Panc1 (cell line): ENCODE measurements around the gene NDUFB6. TPM values are rescaled to one million over a fixed set of nuclear protein-coding genes. Genes with fewer than 3 reads are reported as not detected.

ENCODE experiments used
- ATAC-seq: fragments of 200-7000 bp; cut with Tn5 transposase; 2 replicates; pipeline ENCODE4 v1.9.1; 2020; ENCODE audit warnings: mild to moderate bottlenecking, moderate library complexity
- BruUV-seq: library from RNA; stranded (reverse); fragments of 400-500 nt; replicated peaks from 2 replicates; lab custom pipeline; 2021; lab: Mats Ljungman, UMichigan
- CTCF ChIA-PET: fragments of 300-600 bp; sonication (Branson Sonifier 250); formaldehyde crosslinking; loops from one replicate; lab custom pipeline; 2022; ENCODE audit warnings: antibody characterized with exemption; lab: Charles Lee
- POLR2A ChIA-PET: fragments of 300-600 bp; sonication (Branson Sonifier 250); formaldehyde crosslinking; loops from one replicate; lab custom pipeline; 2022; ENCODE audit warnings: antibody characterized with exemption; lab: Charles Lee
- DNase-seq: peaks from one replicate; pipeline ENCODE4 v3.0.0-alpha.2; 2010; ENCODE audit warnings: low read depth, low spot score
- H3K27ac ChIP-seq: 2 replicates; pipeline ENCODE4 v1.5.1; 2011; ENCODE audit warnings: mild to moderate bottlenecking, low read length, inconsistent platforms
- H3K27me3 ChIP-seq: fragments of 200-500 bp; sonication (Bioruptor generic); 2 replicates; pipeline ENCODE4 v1.6.0; 2014; ENCODE audit warnings: low read length, inconsistent platforms; ENCODE audit not compliant: control insufficient read depth, insufficient read depth
- H3K36me3 ChIP-seq: fragments of 200-500 bp; sonication (Bioruptor generic); 2 replicates; pipeline ENCODE4 v1.5.1; 2014; ENCODE audit warnings: inconsistent platforms, mild to moderate bottlenecking, low read length, moderate library complexity; ENCODE audit not compliant: control insufficient read depth, insufficient read depth
- H3K4me1 ChIP-seq: 2 replicates; pipeline ENCODE4 v1.5.1; 2011; ENCODE audit warnings: inconsistent platforms, mild to moderate bottlenecking, low read length, moderate library complexity; ENCODE audit not compliant: control insufficient read depth, insufficient read depth
- H3K4me3 ChIP-seq, 2 experiments: 2 replicates each; pipeline ENCODE4 v1.5.1; 2011 to 2012; ENCODE audit warnings: low read depth in 2 of 2, low read length in 2 of 2, mild to moderate bottlenecking in 2 of 2, inconsistent platforms in 1 of 2, moderate library complexity in 1 of 2
- H3K9me3 ChIP-seq: fragments of 200-500 bp; sonication (Bioruptor generic); 2 replicates; pipeline ENCODE4 v1.5.1; 2014; ENCODE audit warnings: low read depth, mild to moderate bottlenecking, inconsistent platforms, low read length, moderate library complexity; ENCODE audit not compliant: control insufficient read depth, insufficient read depth
- CTCF ChIP-seq: fragments of 450-650 bp; IDR thresholded peaks from 2 replicates; pipeline ENCODE4 v1.5.1; 2017; ENCODE audit warnings: mild to moderate bottlenecking
- POLR2AphosphoS5 ChIP-seq: IDR thresholded peaks from 2 replicates; pipeline ENCODE4 v1.6.1; 2012; ENCODE audit warnings: mild to moderate bottlenecking, low read depth, low read length, moderate library complexity
- REST ChIP-seq, 2 experiments: IDR thresholded peaks; 2 replicates each; pipeline ENCODE4 v1.6.1; 2011 to 2012; ENCODE audit warnings: low read depth in 2 of 2, control low read depth in 1 of 2, low read length in 1 of 2, mild to moderate bottlenecking in 1 of 2, moderate library complexity in 1 of 2; ENCODE audit not compliant: insufficient read depth in 1 of 2
- SIN3A ChIP-seq: IDR thresholded peaks from 2 replicates; pipeline ENCODE4 v1.6.1; 2012; ENCODE audit warnings: low read depth, mild to moderate bottlenecking, low read length, moderate library complexity, borderline replicate concordance; ENCODE audit not compliant: insufficient read depth
- TCF7L2 ChIP-seq: IDR thresholded peaks from 2 replicates; pipeline ENCODE4 v1.6.1; 2011; ENCODE audit warnings: mild to moderate bottlenecking, low read depth, low read length, inconsistent platforms
- in situ Hi-C: cut with HindIII; loops from 2 replicates; pipeline ENCODE4 v1.10.0; 2016; ENCODE audit warnings: low sequenced_read_pairs, low pct_unique_long_range_greater_than_20kb
- intact Hi-C: fragments of 100-400 bp; cut with micrococcal nuclease; formaldehyde crosslinking; loops from one replicate; pipeline ENCODE4 v1.10.0; 2022; ENCODE audit not compliant: unreplicated experiment
- total RNA-seq: library from RNA; stranded (reverse); gene quantifications from one replicate; pipeline ENCODE4 v1.2.1, GENCODE V29; 2021; ENCODE audit not compliant: unreplicated experiment

Gene NDUFB6
- total RNA-seq, 1 experiment from 2014 or later: 85.3 TPM

- ATAC-seq (peak; percentile 91), DNase-seq (peak; percentile 67)
- Histone ChIP-seq H3K4me3 (peak overlapping the region; percentile 95 to 97), H3K9me3 (no peaks in the 10 kb centered on the region), H3K27me3 (no peaks in the 10 kb centered on the region), H3K27ac (peak overlapping the region; percentile 97), H3K36me3 (peaks cover 2% of the 10 kb centered on the region; the same call in 1 of the 2 replicates), H3K4me1 (peaks cover 14% of the 10 kb centered on the region; the same call in 1 of the 2 replicates)
- intact Hi-C loops (loop anchor here (1.0 to 10.0 kb wide), 2 partner anchors 19 to 127 kb away; no protein-coding TSS in a partner anchor), in situ Hi-C loops (loop anchor here (25.0 kb wide), 1 partner anchor 390 kb away; no protein-coding TSS in a partner anchor)
- TF ChIP-seq CTCF (peak; percentile 89), REST (IDR thresholded peaks at IDR 0.05; ENCODE audit: insufficient read depth in 1 of 2, low read depth in 2 of 2, low read length in 1 of 2) (no peak), TCF7L2 (no peak)
- TSS peak; percentile 78 for BruUV-seq
- ChIA-PET CTCF (interaction anchor here (0.7 to 3.6 kb wide), 6 partner anchors 19 to 193 kb away, joined by 3 to 35 read pairs (median 4); partner anchors contain the start of genes ACO1 and RIGI), POLR2A (no interaction called here)
Observed at GRCh38 chr9:32571969-32572899, 725 bp downstream of the NDUFB6 start.

GRCh38 chr9:32570262-32570661 lies 2.7 kb downstream of the NDUFB6 start:
- H3K36me3 ChIP-seq: peaks cover 2% of the 10 kb centered on the region; the same call in 1 of the 2 replicates
- no peaks in the 10 kb centered on the region for H3K27me3 ChIP-seq
- no TSS peak for BruUV-seq
- no peaks in the 10 kb centered on the region for H3K9me3 ChIP-seq
- CTCF ChIA-PET: no interaction called here
- H3K27ac ChIP-seq: no peak overlapping the region
- ATAC-seq (no peak), DNase-seq (no peak)
- H3K4me1 ChIP-seq: peaks cover 14% of the 10 kb centered on the region; the same call in 1 of the 2 replicates
- H3K4me3 ChIP-seq: no peak overlapping the region
- in situ Hi-C loops (loop anchor here (25.0 kb wide), 1 partner anchor 392 kb away; no protein-coding TSS in a partner anchor), intact Hi-C loops (loop anchor here (10.0 kb wide), 1 partner anchor 125 kb away; no protein-coding TSS in a partner anchor)
- POLR2A ChIA-PET: no interaction called here
- no peak for TF ChIP-seq REST (IDR thresholded peaks at IDR 0.05; ENCODE audit: insufficient read depth in 1 of 2, low read depth in 2 of 2, low read length in 1 of 2)
- TF ChIP-seq SIN3A: no peak
- TF ChIP-seq CTCF: no peak
- TF ChIP-seq TCF7L2: no peak
- no peak for TF ChIP-seq POLR2AphosphoS5
